ENCODE measurements around the gene COL17A1. TPM values are rescaled to one million over a fixed set of nuclear protein-coding genes. Genes with fewer than 3 reads are reported as not detected.

The COL17A1 gene
- total RNA-seq, 1 donor from 2014 or later = not detected

- Histone ChIP-seq H3K9me3 (replicated peaks) (no peaks in the 10 kb centered on the region), H3K27me3 (ENCODE audit: low read depth) (no peaks in the 10 kb centered on the region), H3K27ac (replicated peaks) (no peak overlapping the region), H3K4me1 (no peaks in the 10 kb centered on the region), H3K4me3 (no peak overlapping the region), H3K36me3 (no peaks in the 10 kb centered on the region)
- DNase-seq = no peak
- no peak for TF ChIP-seq CTCF (IDR thresholded peaks at IDR 0.05; ENCODE audit: borderline replicate concordance)
- intact Hi-C loops (cut with micrococcal nuclease) = no loop called here
These were observed 44.6 kb downstream of the COL17A1 start for GRCh38 chr10:104040862-104041789.

DNA sequence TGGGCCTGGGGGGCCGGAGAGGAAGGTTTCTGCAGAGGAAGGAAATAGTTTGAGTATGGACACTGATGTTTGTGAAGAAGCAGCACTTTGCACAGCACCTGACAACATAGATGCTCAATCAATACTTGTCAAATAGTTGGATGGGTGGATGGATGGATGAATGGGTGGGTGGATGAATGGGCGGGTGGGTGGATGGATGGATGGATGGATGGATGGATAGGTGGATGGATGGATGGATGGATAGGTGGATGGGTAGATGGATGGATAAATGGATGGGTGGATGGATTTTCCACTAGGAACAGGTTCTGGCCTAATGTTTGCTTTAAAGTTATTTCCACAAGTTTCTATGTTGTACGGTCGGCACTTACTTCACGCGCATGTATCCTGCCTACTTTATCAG, 45.3 kb downstream of the COL17A1 start:
- H3K4me1 ChIP-seq = no peaks in the 10 kb centered on the region
- TF ChIP-seq CTCF (IDR thresholded peaks at IDR 0.05; ENCODE audit: borderline replicate concordance) = no peak

GRCh38 chr10:104038958-104039752, 46.5 kb downstream of the COL17A1 start:
- no peak for TF ChIP-seq CTCF (IDR thresholded peaks at IDR 0.05; ENCODE audit: borderline replicate concordance)
- intact Hi-C loops (cut with micrococcal nuclease) = no loop called here
- Histone ChIP-seq H3K9me3 (replicated peaks) (no peaks in the 10 kb centered on the region), H3K4me1 (no peaks in the 10 kb centered on the region), H3K27me3 (ENCODE audit: low read depth) (no peaks in the 10 kb centered on the region), H3K36me3 (no peaks in the 10 kb centered on the region), H3K4me3 (no peak overlapping the region), H3K27ac (replicated peaks) (no peak overlapping the region)
- no peak for DNase-seq

More for the DNA sequence above, 45.3 kb downstream of the COL17A1 start:
- no peak overlapping the region for H3K4me3 ChIP-seq
- no peak overlapping the region for H3K27ac ChIP-seq (replicated peaks)
- H3K36me3 ChIP-seq = no peaks in the 10 kb centered on the region
- no peaks in the 10 kb centered on the region for H3K27me3 ChIP-seq (ENCODE audit: low read depth)
- no peak for DNase-seq
- no peaks in the 10 kb centered on the region for H3K9me3 ChIP-seq (replicated peaks)
- intact Hi-C loops (cut with micrococcal nuclease) = no loop called here

- intact Hi-C loops (cut with micrococcal nuclease) = no loop called here
- no peaks in the 10 kb centered on the region for H3K27me3 ChIP-seq (ENCODE audit: low read depth)
- DNase-seq = no peak
- no peaks in the 10 kb centered on the region for H3K9me3 ChIP-seq (replicated peaks)
- no peak for TF ChIP-seq CTCF (IDR thresholded peaks at IDR 0.05; ENCODE audit: borderline replicate concordance)
- H3K27ac ChIP-seq (replicated peaks) = no peak overlapping the region
- no peaks in the 10 kb centered on the region for H3K36me3 ChIP-seq
- H3K4me1 ChIP-seq = no peaks in the 10 kb centered on the region
- H3K4me3 ChIP-seq = no peak overlapping the region
These were observed 47.1 kb downstream of the COL17A1 start for GRCh38 chr10:104038537-104038936.

- Histone ChIP-seq H3K27ac (replicated peaks) (no peak overlapping the region), H3K36me3 (no peaks in the 10 kb centered on the region), H3K4me3 (no peak overlapping the region), H3K9me3 (replicated peaks) (no peaks in the 10 kb centered on the region), H3K27me3 (ENCODE audit: low read depth) (no peaks in the 10 kb centered on the region), H3K4me1 (no peaks in the 10 kb centered on the region)
- TF ChIP-seq CTCF (IDR thresholded peaks at IDR 0.05; ENCODE audit: borderline replicate concordance) = no peak
- intact Hi-C loops (cut with micrococcal nuclease) = no loop called here
- DNase-seq = no peak
These were observed 48.3 kb downstream of the COL17A1 start for GRCh38 chr10:104037261-104037951.

Data from left ventricle myocardium inferior (tissue), 1 donor.